Activated CD8-positive, alpha-beta T cell treated with anti-CD3 and anti-CD28 coated beads for 36 hours (primary cell): ENCODE measurements around the gene MARF1. TPM values are rescaled to one million over a fixed set of nuclear protein-coding genes. Genes with fewer than 3 reads are reported as not detected.

Source experiments
- ATAC-seq: fragments of 200-7000 bp; cut with Tn5 transposase; one replicate; pipeline ENCODE4 v1.10.0; 2021; ENCODE audit warnings: mild to moderate bottlenecking, moderate library complexity
- CTCF ChIA-PET: fragments of 350-600 bp; sonication (Branson Sonifier 250); formaldehyde crosslinking; loops from one replicate; lab custom pipeline; 2021; ENCODE audit warnings: antibody characterized with exemption; lab: Charles Lee
- POLR2A ChIA-PET: fragments of 350-600 bp; sonication (Branson Sonifier 250); formaldehyde crosslinking; loops from one replicate; lab custom pipeline; 2021; ENCODE audit warnings: antibody characterized with exemption; lab: Charles Lee
- DNase-seq: peaks from one replicate; pipeline ENCODE4 v3.0.0-alpha.2; 2020
- H3K27ac Mint-ChIP-seq: one replicate; pipeline ENCODE4 v1.8.0; 2021; ENCODE audit warnings: mild to moderate bottlenecking, mixed read lengths
- H3K27me3 Mint-ChIP-seq: one replicate; pipeline ENCODE4 v1.8.0; 2021; ENCODE audit warnings: mixed read lengths
- H3K36me3 Mint-ChIP-seq: one replicate; pipeline ENCODE4 v1.8.0; 2021; ENCODE audit warnings: low read depth, mixed read lengths
- H3K4me1 Mint-ChIP-seq: one replicate; pipeline ENCODE4 v1.8.0; 2021; ENCODE audit warnings: low read depth, mixed read lengths
- H3K4me3 Mint-ChIP-seq: one replicate; pipeline ENCODE4 v1.8.0; 2021; ENCODE audit warnings: mild to moderate bottlenecking, moderate library complexity, mixed read lengths
- H3K9me3 Mint-ChIP-seq: one replicate; pipeline ENCODE4 v1.8.0; 2021; ENCODE audit warnings: mixed read lengths
- CTCF ChIP-seq: fragments of 200-600 bp; IDR thresholded peaks from one replicate; pipeline ENCODE4 v1.8.0; 2022; ENCODE audit warnings: antibody characterized with exemption, mild to moderate bottlenecking
- intact Hi-C: fragments of 100-400 bp; cut with micrococcal nuclease; formaldehyde crosslinking; loops from one replicate; pipeline ENCODE4 v1.10.0; 2022
- total RNA-seq, 2 experiments: library from RNA; stranded (reverse); gene quantifications; one replicate each; pipeline ENCODE4 v1.2.3, GENCODE V29; 2021

Gene MARF1
- total RNA-seq, 2 experiments from 2014 or later: 55.7 to 56.0 TPM

GRCh38 chr16:15566095-15566494 is 76.9 kb downstream of the MARF1 start:
- no peaks in the 10 kb centered on the region for H3K27me3 Mint-ChIP-seq
- no peak for TF ChIP-seq CTCF
- peaks cover 17% of the 10 kb centered on the region for H3K36me3 Mint-ChIP-seq
- ATAC-seq (no peak), DNase-seq (no peak)
- H3K4me1 Mint-ChIP-seq: peaks cover 14% of the 10 kb centered on the region
- intact Hi-C loops: no loop called here
- H3K4me3 Mint-ChIP-seq: no peak overlapping the region
- ChIA-PET POLR2A (no interaction called here), CTCF (no interaction called here)
- peaks cover 8% of the 10 kb centered on the region for H3K9me3 Mint-ChIP-seq
- no peak overlapping the region for H3K27ac Mint-ChIP-seq

- TF ChIP-seq CTCF: no peak
- Mint-ChIP-seq H3K9me3 (peaks cover 2% of the 10 kb centered on the region), H3K27ac (no peak overlapping the region), H3K4me1 (peaks cover 5% of the 10 kb centered on the region), H3K4me3 (no peak overlapping the region), H3K27me3 (no peaks in the 10 kb centered on the region), H3K36me3 (peaks cover 11% of the 10 kb centered on the region)
- ChIA-PET POLR2A (interaction anchor here (0.6 kb wide), 1 partner anchor 16 kb away, joined by 4 read pairs; no protein-coding TSS in a partner anchor), CTCF (no interaction called here)
- intact Hi-C loops: no loop called here
- no peak for DNase-seq
- no peak for ATAC-seq
These were observed 78.2 kb downstream of the MARF1 start for GRCh38 chr16:15564604-15565339.

- no peak overlapping the region for H3K27ac Mint-ChIP-seq
- H3K36me3 Mint-ChIP-seq: peaks cover 2% of the 10 kb centered on the region
- intact Hi-C loops: no loop called here
- H3K4me3 Mint-ChIP-seq: no peak overlapping the region
- H3K27me3 Mint-ChIP-seq: no peaks in the 10 kb centered on the region
- DNase-seq: no peak
- ChIA-PET CTCF (interaction anchor here (1.5 kb wide), 1 partner anchor 42 kb away, joined by 4 read pairs; no protein-coding TSS in a partner anchor), POLR2A (interaction anchor here (1.6 kb wide), 1 partner anchor 10 kb away, joined by 5 read pairs; no protein-coding TSS in a partner anchor)
- H3K4me1 Mint-ChIP-seq: peaks cover 5% of the 10 kb centered on the region
- TF ChIP-seq CTCF: no peak
- no peaks in the 10 kb centered on the region for H3K9me3 Mint-ChIP-seq
- no peak for ATAC-seq
These were observed 83.8 kb downstream of the MARF1 start for GRCh38 chr16:15559176-15559575.

- Mint-ChIP-seq H3K9me3 (no peaks in the 10 kb centered on the region), H3K36me3 (no peaks in the 10 kb centered on the region), H3K4me1 (peaks cover 8% of the 10 kb centered on the region), H3K27ac (no peak overlapping the region), H3K27me3 (no peaks in the 10 kb centered on the region), H3K4me3 (no peak overlapping the region)
- intact Hi-C loops: no loop called here
- POLR2A ChIA-PET: no interaction called here
- ATAC-seq: no peak
- CTCF ChIA-PET: interaction anchor here (1.1 kb wide), 1 partner anchor 9 kb away, joined by 4 read pairs; no protein-coding TSS in a partner anchor
- no peak for TF ChIP-seq CTCF
- DNase-seq: no peak
These were observed 85.7 kb downstream of the MARF1 start for GRCh38 chr16:15557258-15557657.

- no peak overlapping the region for H3K27ac Mint-ChIP-seq
- no peak overlapping the region for H3K4me3 Mint-ChIP-seq
- ATAC-seq (no peak), DNase-seq (no peak)
- H3K27me3 Mint-ChIP-seq: no peaks in the 10 kb centered on the region
- intact Hi-C loops: no loop called here
- POLR2A ChIA-PET: no interaction called here
- H3K4me1 Mint-ChIP-seq: peaks cover 8% of the 10 kb centered on the region
- H3K9me3 Mint-ChIP-seq: no peaks in the 10 kb centered on the region
- no peaks in the 10 kb centered on the region for H3K36me3 Mint-ChIP-seq
- TF ChIP-seq CTCF: no peak
- CTCF ChIA-PET: no interaction called here
These were observed 86.8 kb downstream of the MARF1 start for GRCh38 chr16:15556130-15556529.
